ENCODE data around the gene STMP1. TPM values are rescaled to one million over a fixed set of nuclear protein-coding genes. Genes with fewer than 3 reads are reported as not detected.
A peak's percentile ranks its signal among the peaks of the same experiment; 100 is the strongest.

The STMP1 gene
- total and polyA plus RNA-seq, 2 of the 13 experiments (the other 11 are each of a cell fraction or from before 2014, with no cell fraction given): 7.2 to 16.2 TPM

DNA sequence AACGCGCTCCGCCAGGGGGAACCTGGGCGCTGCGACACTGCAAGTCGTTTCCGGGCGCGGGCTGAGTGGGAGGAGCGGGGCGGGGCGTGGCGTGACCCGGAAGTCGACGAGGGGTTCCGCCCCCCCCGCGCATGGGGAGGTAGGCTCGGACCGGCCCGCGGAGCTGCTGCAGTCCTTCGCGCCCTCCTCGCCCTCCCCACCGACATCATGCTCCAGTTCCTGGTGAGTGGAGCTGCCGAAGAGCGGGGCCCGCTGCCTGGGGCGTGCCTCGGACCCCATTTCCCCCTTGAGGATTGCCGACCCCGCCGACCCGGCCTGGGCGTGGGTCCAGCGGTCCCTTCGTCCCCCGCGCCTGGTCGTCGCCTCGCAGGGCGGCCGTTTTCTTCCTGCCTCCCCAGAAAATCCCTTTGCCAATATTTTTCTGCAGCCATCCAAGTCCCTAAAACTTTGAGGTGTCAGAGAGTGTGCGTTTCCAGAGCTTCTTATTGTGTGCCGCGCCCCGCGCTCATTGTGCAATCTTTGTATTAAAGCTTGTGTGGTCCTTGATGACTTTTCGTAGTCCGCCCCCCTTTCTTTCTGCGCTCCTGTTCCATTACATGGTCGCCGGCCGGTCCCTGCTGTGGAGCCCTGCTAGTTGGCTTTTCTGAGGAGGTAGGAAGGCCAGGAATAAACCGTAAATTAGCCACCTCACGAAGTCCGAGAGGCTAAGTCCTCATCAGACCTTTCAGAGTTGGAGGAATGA is at the start of gene STMP1 (continued):
- TF ChIP-seq, protein P1, sequence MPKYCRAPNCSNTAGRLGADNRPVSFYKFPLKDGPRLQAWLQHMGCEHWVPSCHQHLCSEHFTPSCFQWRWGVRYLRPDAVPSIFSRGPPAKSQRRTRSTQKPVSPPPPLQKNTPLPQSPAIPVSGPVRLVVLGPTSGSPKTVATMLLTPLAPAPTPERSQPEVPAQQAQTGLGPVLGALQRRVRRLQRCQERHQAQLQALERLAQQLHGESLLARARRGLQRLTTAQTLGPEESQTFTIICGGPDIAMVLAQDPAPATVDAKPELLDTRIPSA (CRISPR knock-in tag; IDR thresholded peaks at IDR 0.05; ENCODE audit: borderline replicate concordance): no peak
- TF ChIP-seq ZBTB21 (CRISPR knock-in tag; IDR thresholded peaks at IDR 0.05) (no peak), ZNF441 (CRISPR knock-in tag; IDR thresholded peaks at IDR 0.05; ENCODE audit: borderline replicate concordance) (peak; percentile 15; the same call in 1 of the 2 replicates), FOXP1 (IDR thresholded peaks at IDR 0.05) (no peak), FOXP1 (CRISPR knock-in tag; IDR thresholded peaks at IDR 0.05) (no peak; the same call in 1 of the 2 replicates), NBN (conservative IDR thresholded peaks at IDR 0.05) (no peak), POLR2AphosphoS5 (IDR thresholded peaks at IDR 0.05; ENCODE audit: low read depth, low read length) (peak; percentile 81), ZNF782 (CRISPR knock-in tag; IDR thresholded peaks at IDR 0.05; ENCODE audit: borderline replicate concordance) (no peak), ZMAT5 (CRISPR knock-in tag; IDR thresholded peaks at IDR 0.05; ENCODE audit: borderline replicate concordance, low read depth) (no peak), ZBTB1 (CRISPR knock-in tag; IDR thresholded peaks at IDR 0.05; ENCODE audit: borderline replicate concordance) (no peak), ZBTB37 (CRISPR knock-in tag; IDR thresholded peaks at IDR 0.05) (no peak), CREM (IDR thresholded peaks at IDR 0.05) (peak; percentile 49; the same call in 1 of the 2 replicates), CREM (CRISPR knock-in tag; IDR thresholded peaks at IDR 0.05) (no peak), ZNF614 (CRISPR knock-in tag; IDR thresholded peaks at IDR 0.05; ENCODE audit: borderline replicate concordance) (peak; percentile 49; the same call in 1 of the 2 replicates), ZNF549 (CRISPR knock-in tag; IDR thresholded peaks at IDR 0.05) (peak; percentile 59; the same call in 1 of the 2 replicates), KLF12 (CRISPR knock-in tag; IDR thresholded peaks at IDR 0.05; ENCODE audit: borderline replicate concordance) (peak; percentile 98), ZNF33A (CRISPR knock-in tag; IDR thresholded peaks at IDR 0.05; ENCODE audit: borderline replicate concordance) (no peak; the same call in 1 of the 2 replicates), ZNF232 (CRISPR knock-in tag; IDR thresholded peaks at IDR 0.05; ENCODE audit: borderline replicate concordance) (peak; percentile 65; the same call in 1 of the 2 replicates), PHF21A (CRISPR knock-in tag; IDR thresholded peaks at IDR 0.05) (no peak; the same call in 1 of the 2 replicates), NONO (IDR thresholded peaks at IDR 0.05) (no peak), NONO (CRISPR knock-in tag; conservative IDR thresholded peaks at IDR 0.05) (peak; percentile 88)
- TF ChIP-seq, protein P2, sequence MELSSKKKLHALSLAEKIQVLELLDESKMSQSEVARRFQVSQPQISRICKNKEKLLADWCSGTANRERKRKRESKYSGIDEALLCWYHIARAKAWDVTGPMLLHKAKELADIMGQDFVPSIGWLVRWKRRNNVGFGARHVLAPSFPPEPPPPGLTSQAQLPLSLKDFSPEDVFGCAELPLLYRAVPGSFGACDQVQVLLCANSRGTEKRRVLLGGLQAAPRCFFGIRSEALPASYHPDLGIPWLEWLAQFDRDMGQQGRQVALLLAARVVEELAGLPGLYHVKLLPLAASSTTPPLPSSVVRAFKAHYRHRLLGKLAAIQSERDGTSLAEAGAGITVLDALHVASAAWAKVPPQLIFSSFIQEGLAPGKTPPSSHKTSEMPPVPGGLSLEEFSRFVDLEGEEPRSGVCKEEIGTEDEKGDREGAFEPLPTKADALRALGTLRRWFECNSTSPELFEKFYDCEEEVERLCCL (CRISPR knock-in tag; IDR thresholded peaks at IDR 0.05; ENCODE audit: borderline replicate concordance): 0 out of 2 replicates have a peak, but pooled peaks have one; percentile 56
- TF ChIP-seq, protein P3, sequence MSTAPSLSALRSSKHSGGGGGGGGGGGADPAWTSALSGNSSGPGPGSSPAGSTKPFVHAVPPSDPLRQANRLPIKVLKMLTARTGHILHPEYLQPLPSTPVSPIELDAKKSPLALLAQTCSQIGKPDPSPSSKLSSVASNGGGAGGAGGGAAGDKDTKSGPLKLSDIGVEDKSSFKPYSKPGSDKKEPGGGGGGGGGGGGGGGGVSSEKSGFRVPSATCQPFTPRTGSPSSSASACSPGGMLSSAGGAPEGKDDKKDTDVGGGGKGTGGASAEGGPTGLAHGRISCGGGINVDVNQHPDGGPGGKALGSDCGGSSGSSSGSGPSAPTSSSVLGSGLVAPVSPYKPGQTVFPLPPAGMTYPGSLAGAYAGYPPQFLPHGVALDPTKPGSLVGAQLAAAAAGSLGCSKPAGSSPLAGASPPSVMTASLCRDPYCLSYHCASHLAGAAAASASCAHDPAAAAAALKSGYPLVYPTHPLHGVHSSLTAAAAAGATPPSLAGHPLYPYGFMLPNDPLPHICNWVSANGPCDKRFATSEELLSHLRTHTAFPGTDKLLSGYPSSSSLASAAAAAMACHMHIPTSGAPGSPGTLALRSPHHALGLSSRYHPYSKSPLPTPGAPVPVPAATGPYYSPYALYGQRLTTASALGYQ (CRISPR knock-in tag; IDR thresholded peaks at IDR 0.05): peak; percentile 65

Data from HepG2 (cell line).